ENCODE measurements around the gene LCLAT1. TPM values are rescaled to one million over a fixed set of nuclear protein-coding genes. Genes with fewer than 3 reads are reported as not detected.
A peak's percentile ranks its signal among the peaks of the same experiment; 100 is the strongest.
"Not testable (repeated sequence)": the region's sequence is repeated elsewhere in the genome, so short reads cannot be mapped to it uniquely, and the experiment has no call there.

The LCLAT1 gene
- total and polyA plus RNA-seq, 4 experiments from 2014 or later = 6.1 to 24.9 (median 12.8) TPM

- peak overlapping the region in 1 of 2 donors; percentile 16 for H3K4me3 ChIP-seq (ENCODE audit: low read length in 2 of 2)
- Mint-ChIP-seq H3K36me3 (peaks cover 4 to 34% of the 10 kb centered on the region in 2 donors), H3K4me1 (peaks cover 37 to 47% (median 40%) of the 10 kb centered on the region in 4 donors), H3K9me3 (peaks cover 0 to 32% (median 11%) of the 10 kb centered on the region in 8 donors), H3K27me3 (no peaks in the 10 kb centered on the region), H3K4me3 (peak overlapping the region in 7 of 8 donors; percentile 25 to 74 (median 59)), H3K27ac (peak overlapping the region; percentile 31 to 92 (median 73))
- H3K4me1 ChIP-seq (ENCODE audit: insufficient read depth, low read length) = peaks cover 39% of the 10 kb centered on the region
- H3K9me3 ChIP-seq (ENCODE audit: control insufficient read depth in 1 of 2, low read length in 2 of 2) = peaks cover 0 to 7% of the 10 kb centered on the region in 2 donors
- no peaks in the 10 kb centered on the region for H3K36me3 ChIP-seq (ENCODE audit: insufficient read depth, low read length)
- intact Hi-C loops (cut with micrococcal nuclease) = loop anchor here (10.0 kb wide), 1 partner anchor 200 kb away; no protein-coding TSS in a partner anchor
- no peak overlapping the region for H3K27ac ChIP-seq (ENCODE audit: low read depth, low read length)
- ChIA-PET CTCF (ENCODE audit: partially characterized antibody) (interaction anchor here (1.1 to 2.8 kb wide), 6 partner anchors 11 to 296 kb away, joined by 3 to 10 read pairs (median 4); partner anchors contain the start of gene LCLAT1), POLR2A (ENCODE audit: partially characterized antibody) (interaction anchor here (1.4 kb wide), 1 partner anchor 358 kb away, joined by 3 read pairs; the partner anchor contains the start of gene YPEL5)
- no peaks in the 10 kb centered on the region for H3K27me3 ChIP-seq (ENCODE audit: insufficient read depth, low read length)
- no peak for DNase-seq
Observed at GRCh38 chr2:30504731-30505130, 57.7 kb downstream of the LCLAT1 start.

- Mint-ChIP-seq H3K4me1 (peaks cover 40 to 56% (median 42%) of the 10 kb centered on the region in 4 donors), H3K36me3 (peaks cover 4 to 28% of the 10 kb centered on the region in 2 donors), H3K4me3 (peak overlapping the region in 2 of 8 donors; percentile 7 to 66), H3K27me3 (no peaks in the 10 kb centered on the region), H3K9me3 (peaks cover 0 to 27% (median 10%) of the 10 kb centered on the region in 8 donors), H3K27ac (peak overlapping the region in 1 of 7 donors; percentile 40)
- no peak overlapping the region for H3K4me3 ChIP-seq (ENCODE audit: low read length in 2 of 2)
- H3K36me3 ChIP-seq (ENCODE audit: insufficient read depth, low read length) = no peaks in the 10 kb centered on the region
- CTCF ChIA-PET (ENCODE audit: partially characterized antibody) = interaction anchor here (1.0 to 2.8 kb wide), 7 partner anchors 10 to 297 kb away, joined by 3 to 10 read pairs (median 3); partner anchors contain the start of gene LCLAT1
- peaks cover 0 to 6% of the 10 kb centered on the region in 2 donors for H3K9me3 ChIP-seq (ENCODE audit: control insufficient read depth in 1 of 2, low read length in 2 of 2)
- no peak overlapping the region for H3K27ac ChIP-seq (ENCODE audit: low read depth, low read length)
- DNase-seq = no peak
- intact Hi-C loops (cut with micrococcal nuclease) = loop anchor here (10.0 kb wide), 1 partner anchor 199 kb away; no protein-coding TSS in a partner anchor
- POLR2A ChIA-PET (ENCODE audit: partially characterized antibody) = no interaction called here
- no peaks in the 10 kb centered on the region for H3K27me3 ChIP-seq (ENCODE audit: insufficient read depth, low read length)
- H3K4me1 ChIP-seq (ENCODE audit: insufficient read depth, low read length) = peaks cover 39% of the 10 kb centered on the region
Observed at GRCh38 chr2:30505500-30506180, 58.6 kb downstream of the LCLAT1 start.

- CTCF ChIA-PET (ENCODE audit: partially characterized antibody) = interaction anchor here (1.1 to 1.3 kb wide), 2 partner anchors 172 to 204 kb away, joined by 4 to 5 read pairs; no protein-coding TSS in a partner anchor
- DNase-seq; H3K4me3 Mint-ChIP-seq; H3K36me3 ChIP-seq (ENCODE audit: insufficient read depth, low read length); H3K4me3 ChIP-seq (ENCODE audit: low read length in 2 of 2); H3K27ac Mint-ChIP-seq; H3K27me3 ChIP-seq (ENCODE audit: insufficient read depth, low read length); H3K9me3 ChIP-seq (ENCODE audit: control insufficient read depth in 1 of 2, low read length in 2 of 2); H3K27me3 Mint-ChIP-seq; POLR2A ChIA-PET (ENCODE audit: partially characterized antibody); H3K27ac ChIP-seq (ENCODE audit: low read depth, low read length): not testable (repeated sequence)
- intact Hi-C loops (cut with micrococcal nuclease) = loop anchor here (10.0 kb wide), 1 partner anchor 197 kb away; no protein-coding TSS in a partner anchor
- peaks cover 0 to 11% (median 3%) of the 10 kb centered on the region in 8 donors for H3K9me3 Mint-ChIP-seq
- peaks cover 40 to 53% (median 41%) of the 10 kb centered on the region in 4 donors for H3K4me1 Mint-ChIP-seq
- H3K4me1 ChIP-seq (ENCODE audit: insufficient read depth, low read length) = peaks cover 36% of the 10 kb centered on the region
- H3K36me3 Mint-ChIP-seq = peaks cover 4 to 12% of the 10 kb centered on the region in 2 donors
Observed at GRCh38 chr2:30507460-30507859, 60.4 kb downstream of the LCLAT1 start.

DNA sequence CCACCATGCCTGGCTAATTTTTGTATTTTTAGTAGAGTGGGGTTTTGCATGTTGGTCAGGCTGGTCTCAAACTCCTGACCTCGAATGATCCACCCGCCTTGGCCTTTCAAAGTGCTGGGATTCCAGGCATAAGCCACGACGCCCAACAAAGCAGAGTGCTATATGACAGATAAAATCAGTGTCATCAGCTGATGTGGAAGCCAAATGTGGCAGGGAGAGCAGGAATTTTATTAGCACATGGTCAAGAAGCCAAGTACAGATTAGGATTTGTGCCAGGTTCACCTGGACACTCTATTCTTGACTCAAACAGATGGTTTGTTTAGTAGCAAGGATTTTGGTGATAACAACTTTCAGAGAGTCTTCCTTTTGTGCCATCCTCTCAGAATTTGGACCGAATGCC, 62.7 kb downstream of the LCLAT1 start:
- no peaks in the 10 kb centered on the region for H3K36me3 ChIP-seq (ENCODE audit: insufficient read depth, low read length)
- H3K27me3 Mint-ChIP-seq = no peaks in the 10 kb centered on the region
- H3K9me3 ChIP-seq (ENCODE audit: control insufficient read depth in 1 of 2, low read length in 2 of 2) = no peaks in the 10 kb centered on the region
- no peaks in the 10 kb centered on the region for H3K27me3 ChIP-seq (ENCODE audit: insufficient read depth, low read length)
- DNase-seq = no peak
- peaks cover 0 to 10% (median 2%) of the 10 kb centered on the region in 8 donors for H3K9me3 Mint-ChIP-seq
- ChIA-PET CTCF (ENCODE audit: partially characterized antibody) (no interaction called here), POLR2A (ENCODE audit: partially characterized antibody) (no interaction called here)
- intact Hi-C loops (cut with micrococcal nuclease) = loop anchor here (10.0 kb wide), 1 partner anchor 195 kb away; no protein-coding TSS in a partner anchor
- H3K27ac Mint-ChIP-seq = no peak overlapping the region
- H3K4me1 Mint-ChIP-seq = peaks cover 20 to 32% (median 23%) of the 10 kb centered on the region in 4 donors
- peaks cover 13% of the 10 kb centered on the region for H3K4me1 ChIP-seq (ENCODE audit: insufficient read depth, low read length)
- no peak overlapping the region for H3K4me3 ChIP-seq (ENCODE audit: low read length in 2 of 2)
- no peak overlapping the region for H3K27ac ChIP-seq (ENCODE audit: low read depth, low read length)
- no peak overlapping the region for H3K4me3 Mint-ChIP-seq
- H3K36me3 Mint-ChIP-seq = peaks cover 4 to 10% of the 10 kb centered on the region in 2 donors

- no peak for DNase-seq
- Mint-ChIP-seq H3K9me3 (peaks cover 0 to 10% (median 2%) of the 10 kb centered on the region in 8 donors), H3K4me1 (peaks cover 13 to 25% (median 20%) of the 10 kb centered on the region in 4 donors), H3K4me3 (no peak overlapping the region), H3K36me3 (peaks cover 4 to 15% of the 10 kb centered on the region in 2 donors), H3K27me3 (no peaks in the 10 kb centered on the region), H3K27ac (no peak overlapping the region)
- Histone ChIP-seq H3K4me3 (ENCODE audit: low read length in 2 of 2) (no peak overlapping the region), H3K36me3 (ENCODE audit: insufficient read depth, low read length) (no peaks in the 10 kb centered on the region), H3K9me3 (ENCODE audit: control insufficient read depth in 1 of 2, low read length in 2 of 2) (no peaks in the 10 kb centered on the region), H3K4me1 (ENCODE audit: insufficient read depth, low read length) (peaks cover 7% of the 10 kb centered on the region), H3K27ac (ENCODE audit: low read depth, low read length) (no peak overlapping the region), H3K27me3 (ENCODE audit: insufficient read depth, low read length) (no peaks in the 10 kb centered on the region)
- CTCF ChIA-PET (ENCODE audit: partially characterized antibody) = no interaction called here
- intact Hi-C loops (cut with micrococcal nuclease) = no loop called here
- POLR2A ChIA-PET (ENCODE audit: partially characterized antibody) = no interaction called here
Observed at GRCh38 chr2:30510409-30510808, 63.4 kb downstream of the LCLAT1 start.

- Histone ChIP-seq H3K9me3 (ENCODE audit: control insufficient read depth in 1 of 2, low read length in 2 of 2) (no peaks in the 10 kb centered on the region), H3K4me1 (ENCODE audit: insufficient read depth, low read length) (no peaks in the 10 kb centered on the region), H3K36me3 (ENCODE audit: insufficient read depth, low read length) (no peaks in the 10 kb centered on the region), H3K27ac (ENCODE audit: low read depth, low read length) (no peak overlapping the region), H3K27me3 (ENCODE audit: insufficient read depth, low read length) (no peaks in the 10 kb centered on the region), H3K4me3 (ENCODE audit: low read length in 2 of 2) (no peak overlapping the region)
- Mint-ChIP-seq H3K27me3 (no peaks in the 10 kb centered on the region), H3K36me3 (peaks cover 4 to 19% of the 10 kb centered on the region in 2 donors), H3K4me3 (no peak overlapping the region), H3K9me3 (peaks cover 0 to 10% (median 2%) of the 10 kb centered on the region in 8 donors), H3K27ac (no peak overlapping the region), H3K4me1 (peaks cover 6 to 19% (median 15%) of the 10 kb centered on the region in 4 donors)
- intact Hi-C loops (cut with micrococcal nuclease) = no loop called here
- CTCF ChIA-PET (ENCODE audit: partially characterized antibody) = no interaction called here
- POLR2A ChIA-PET (ENCODE audit: partially characterized antibody) = no interaction called here
- DNase-seq = no peak
Observed at GRCh38 chr2:30511122-30512083, 64.4 kb downstream of the LCLAT1 start.

All from CD4-positive, alpha-beta memory T cell (primary cell).